Measurements from ENCODE around the gene MFSD11.

GRCh38 chr17:76720211-76720610 lies 17.7 kb upstream of the MFSD11 start:
- TF ChIP-seq POLR2AphosphoS5 (IDR thresholded peaks at IDR 0.05; ENCODE audit: low read depth, low read length): no peak
- no peak for TF ChIP-seq CTCF (IDR thresholded peaks at IDR 0.05 in 2 of 3, conservative IDR thresholded peaks at IDR 0.05 in 1 of 3; ENCODE audit: borderline replicate concordance in 1 of 3, insufficient read depth in 1 of 3, low read depth in 2 of 3, low read length in 2 of 3)
- no peak for TF ChIP-seq YY1 (IDR thresholded peaks at IDR 0.05; ENCODE audit: extremely low read depth, insufficient replicate concordance, low read depth, low read length)
- TF ChIP-seq POLR2A (IDR thresholded peaks at IDR 0.05; ENCODE audit: borderline replicate concordance, extremely low read depth, insufficient read depth, insufficient read length): no peak
- TF ChIP-seq EZH2 (IDR thresholded peaks at IDR 0.05): no peak
- no peak for TF ChIP-seq EZH2phosphoT487 (IDR thresholded peaks at IDR 0.05; ENCODE audit: borderline replicate concordance)
- TF ChIP-seq FOSL1 (IDR thresholded peaks at IDR 0.05; ENCODE audit: low read depth): no peak

Data from HCT116 (cell line).